DOHH2 (cell line): ENCODE measurements around the gene MLXIPL.
"Not testable (repeated sequence)": the region's sequence is repeated elsewhere in the genome, so short reads cannot be mapped to it uniquely, and the experiment has no call there.

Experiments
- H3F3A ChIP-seq: fragments of 200-600 bp; sonication (generic), shearing (Covaris generic); 2 replicates; pipeline ENCODE4 v1.6.0; 2016; ENCODE audit warnings: antibody characterized with exemption, mild to moderate bottlenecking; ENCODE audit not compliant: control insufficient read depth, insufficient read depth
- H3K27ac ChIP-seq: fragments of 200-600 bp; sonication (generic); 2 replicates; pipeline ENCODE4 v1.5.1; 2014; ENCODE audit warnings: low read depth, mild to moderate bottlenecking, low read length, moderate library complexity
- H3K27me3 ChIP-seq: fragments of 200-600 bp; sonication (generic); 2 replicates; pipeline ENCODE4 v1.6.1; 2014; ENCODE audit warnings: mild to moderate bottlenecking, low read length, mixed read lengths; ENCODE audit not compliant: control insufficient read depth
- H3K36me3 ChIP-seq: fragments of 200-600 bp; sonication (generic); 2 replicates; pipeline ENCODE4 v1.6.1; 2014; ENCODE audit warnings: mild to moderate bottlenecking, low read length, moderate library complexity, mixed read lengths; ENCODE audit not compliant: control insufficient read depth
- H3K4me1 ChIP-seq: fragments of 200-600 bp; sonication (generic); 2 replicates; pipeline ENCODE4 v1.6.1; 2014; ENCODE audit warnings: mild to moderate bottlenecking, low read length, mixed read lengths; ENCODE audit not compliant: control insufficient read depth
- H3K4me2 ChIP-seq: fragments of 200-600 bp; sonication (generic); 2 replicates; pipeline ENCODE4 v1.6.0; 2014; ENCODE audit warnings: mild to moderate bottlenecking, low read length, moderate library complexity
- H3K4me3 ChIP-seq: fragments of 200-600 bp; sonication (generic); 2 replicates; pipeline ENCODE4 v1.5.1; 2014; ENCODE audit warnings: mild to moderate bottlenecking, low read length, mixed read lengths
- H3K79me2 ChIP-seq: fragments of 200-600 bp; sonication (generic); 2 replicates; pipeline ENCODE4 v1.6.1; 2014; ENCODE audit warnings: mild to moderate bottlenecking, low read length, mixed read lengths; ENCODE audit not compliant: control insufficient read depth
- H3K9me2 ChIP-seq: fragments of 200-600 bp; sonication (generic); replicated peaks from 2 replicates; pipeline ENCODE4 v1.6.1; 2014; ENCODE audit warnings: mild to moderate bottlenecking, low read length, mixed read lengths; ENCODE audit not compliant: control insufficient read depth
- H3K9me3 ChIP-seq: fragments of 200-600 bp; sonication (generic); 2 replicates; pipeline ENCODE4 v1.6.1; 2014; ENCODE audit warnings: antibody characterized with exemption, low read length, mixed read lengths; ENCODE audit not compliant: control insufficient read depth, insufficient read depth
- H4K20me1 ChIP-seq: fragments of 200-600 bp; sonication (generic); 2 replicates; pipeline ENCODE4 v1.6.0; 2014; ENCODE audit warnings: low read depth, mild to moderate bottlenecking, antibody characterized with exemption, low read length, moderate library complexity; ENCODE audit not compliant: control insufficient read depth, insufficient read depth
- EZH2phosphoT487 ChIP-seq: fragments of 200-600 bp; sonication (generic); IDR thresholded peaks from 2 replicates; pipeline ENCODE4 v1.6.1; 2017; ENCODE audit warnings: borderline replicate concordance, mild to moderate bottlenecking, antibody characterized with exemption, low read length, moderate library complexity, mixed read lengths
- TF ChIP-seq, protein P1 (sequence below): fragments of 200-600 bp; sonication (generic); IDR thresholded peaks from one replicate; pipeline ENCODE4 v1.5.1; 2014; ENCODE audit warnings: antibody characterized with exemption, mild to moderate bottlenecking, low read depth, low read length; ENCODE audit not compliant: poor library complexity, severe bottlenecking

Gene MLXIPL

DNA sequence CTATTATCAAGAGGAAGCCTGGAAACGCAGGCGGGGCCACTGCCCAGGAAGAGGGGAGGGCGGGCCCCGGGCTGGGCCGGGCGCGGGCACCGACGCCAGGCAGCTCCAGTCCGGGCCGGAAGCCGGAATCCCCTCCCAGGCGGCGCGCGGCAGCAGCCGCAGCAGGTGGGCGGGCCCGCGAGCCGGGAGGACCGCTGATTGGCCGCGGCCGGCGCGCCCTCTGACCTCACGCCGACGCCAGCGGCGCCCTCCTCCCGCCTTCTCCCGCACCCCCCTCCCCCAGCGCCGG is 67.3 kb downstream of the MLXIPL start:
- H3K9me2 ChIP-seq: no peaks in the 10 kb centered on the region
- TF ChIP-seq, protein P1, sequence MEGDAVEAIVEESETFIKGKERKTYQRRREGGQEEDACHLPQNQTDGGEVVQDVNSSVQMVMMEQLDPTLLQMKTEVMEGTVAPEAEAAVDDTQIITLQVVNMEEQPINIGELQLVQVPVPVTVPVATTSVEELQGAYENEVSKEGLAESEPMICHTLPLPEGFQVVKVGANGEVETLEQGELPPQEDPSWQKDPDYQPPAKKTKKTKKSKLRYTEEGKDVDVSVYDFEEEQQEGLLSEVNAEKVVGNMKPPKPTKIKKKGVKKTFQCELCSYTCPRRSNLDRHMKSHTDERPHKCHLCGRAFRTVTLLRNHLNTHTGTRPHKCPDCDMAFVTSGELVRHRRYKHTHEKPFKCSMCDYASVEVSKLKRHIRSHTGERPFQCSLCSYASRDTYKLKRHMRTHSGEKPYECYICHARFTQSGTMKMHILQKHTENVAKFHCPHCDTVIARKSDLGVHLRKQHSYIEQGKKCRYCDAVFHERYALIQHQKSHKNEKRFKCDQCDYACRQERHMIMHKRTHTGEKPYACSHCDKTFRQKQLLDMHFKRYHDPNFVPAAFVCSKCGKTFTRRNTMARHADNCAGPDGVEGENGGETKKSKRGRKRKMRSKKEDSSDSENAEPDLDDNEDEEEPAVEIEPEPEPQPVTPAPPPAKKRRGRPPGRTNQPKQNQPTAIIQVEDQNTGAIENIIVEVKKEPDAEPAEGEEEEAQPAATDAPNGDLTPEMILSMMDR: no peak
- TF ChIP-seq EZH2phosphoT487: no peak
- peaks cover 37% of the 10 kb centered on the region for H3K4me1 ChIP-seq
- H4K20me1 ChIP-seq: peaks cover 8% of the 10 kb centered on the region; the same call in 1 of the 2 replicates
- H3K4me2 ChIP-seq: peak overlapping the region; percentile 76
- no peaks in the 10 kb centered on the region for H3K9me3 ChIP-seq
- peak overlapping the region; percentile 87 for H3K4me3 ChIP-seq
- H3F3A ChIP-seq: peaks cover 10% of the 10 kb centered on the region; the same call in 1 of the 2 replicates
- peaks cover 50% of the 10 kb centered on the region for H3K79me2 ChIP-seq
- peaks cover 40% of the 10 kb centered on the region for H3K36me3 ChIP-seq
- H3K27me3 ChIP-seq: peaks cover 3% of the 10 kb centered on the region; the same call in 1 of the 2 replicates
- H3K27ac ChIP-seq: peak overlapping the region; percentile 74

DNA sequence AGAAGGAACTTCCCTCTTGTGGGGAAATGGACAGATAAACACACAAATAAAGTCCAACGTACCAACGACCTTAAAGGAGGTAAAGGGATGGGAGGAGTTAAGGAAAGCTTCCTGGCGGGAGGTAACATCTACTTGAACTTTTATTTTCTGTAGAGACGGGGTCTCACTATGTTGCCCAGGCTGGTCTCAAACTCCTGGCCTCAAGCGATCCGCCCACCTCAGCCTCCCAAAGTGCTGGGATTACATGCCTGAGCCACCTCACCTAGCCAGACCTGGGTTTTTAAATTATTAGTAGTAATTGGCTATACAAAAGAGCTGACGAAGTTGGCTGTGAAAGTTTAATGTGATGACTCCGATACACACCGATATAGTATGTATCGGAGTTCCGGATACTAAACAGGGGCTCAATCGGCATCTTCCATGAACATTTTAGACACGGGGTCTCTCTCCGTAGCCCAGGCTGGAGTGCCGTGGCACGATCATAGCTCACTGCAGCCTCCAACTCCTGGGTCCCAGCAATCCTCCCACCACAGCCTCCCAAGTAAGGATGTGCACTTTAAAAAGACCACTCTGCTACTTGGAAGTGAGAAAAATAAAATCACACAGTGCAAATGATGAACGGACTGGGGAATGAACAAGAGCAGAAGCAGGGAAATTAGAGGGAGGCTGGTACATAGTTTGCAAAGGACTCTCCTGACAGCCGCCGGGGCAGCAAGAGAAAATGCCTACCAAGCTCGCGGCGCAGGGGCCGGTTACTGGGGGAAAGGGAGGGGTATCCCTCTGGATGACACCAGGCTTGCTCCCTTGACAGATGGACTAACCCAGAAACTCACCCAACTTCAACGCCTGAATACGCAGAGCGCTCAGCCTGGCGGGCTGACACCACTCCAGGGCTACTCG is 67.9 kb downstream of the MLXIPL start:
- Histone ChIP-seq H3K9me2 (no peaks in the 10 kb centered on the region), H3K79me2 (peaks cover 55% of the 10 kb centered on the region), H3K4me3 (peak overlapping the region; percentile 87), H4K20me1 (peaks cover 8% of the 10 kb centered on the region; the same call in 1 of the 2 replicates), H3K27ac (peak overlapping the region; percentile 14), H3K4me1 (peaks cover 33% of the 10 kb centered on the region), H3F3A (peaks cover 10% of the 10 kb centered on the region; the same call in 1 of the 2 replicates), H3K27me3 (peaks cover 3% of the 10 kb centered on the region; the same call in 1 of the 2 replicates), H3K9me3 (no peaks in the 10 kb centered on the region), H3K36me3 (peaks cover 45% of the 10 kb centered on the region), H3K4me2 (peak overlapping the region; percentile 76)
- no peak for TF ChIP-seq EZH2phosphoT487
- TF ChIP-seq, protein P1: no peak

DNA sequence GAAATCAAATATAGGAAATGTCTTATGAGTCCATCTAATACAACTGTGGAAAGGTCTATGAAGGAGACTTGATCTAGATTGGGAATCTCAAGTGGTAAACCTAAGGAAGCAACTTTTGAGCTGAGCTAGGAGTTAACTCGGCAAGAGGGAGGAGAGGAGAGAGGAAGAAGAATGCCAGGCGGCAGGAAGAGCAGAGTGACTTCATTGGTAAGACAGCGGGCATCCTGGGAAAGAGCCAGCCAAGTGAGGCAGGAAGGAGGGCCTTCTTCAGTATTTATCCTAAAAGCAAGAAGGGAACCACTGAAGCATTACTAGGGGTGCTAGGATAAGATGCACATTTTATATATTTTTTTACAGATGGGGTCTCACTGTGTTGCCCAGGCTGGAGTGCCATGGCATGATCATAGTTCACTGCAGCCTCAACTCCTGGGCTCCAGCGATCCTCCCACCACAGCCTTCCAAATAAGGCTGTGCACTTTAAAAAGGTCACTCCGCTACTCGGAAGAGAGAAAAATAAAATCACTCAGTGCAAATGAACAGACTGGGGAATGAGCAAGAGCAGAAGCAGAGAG is 68.8 kb downstream of the MLXIPL start:
- H3K4me1 ChIP-seq: peaks cover 31% of the 10 kb centered on the region
- peak overlapping the region; percentile 87 for H3K4me3 ChIP-seq
- peaks cover 1% of the 10 kb centered on the region; the same call in 1 of the 2 replicates for H3K27me3 ChIP-seq
- no peak for TF ChIP-seq EZH2phosphoT487
- TF ChIP-seq, protein P1: no peak
- H3K9me2 ChIP-seq: no peaks in the 10 kb centered on the region
- H3K9me3 ChIP-seq: no peaks in the 10 kb centered on the region
- peaks cover 10% of the 10 kb centered on the region; the same call in 1 of the 2 replicates for H3F3A ChIP-seq
- H3K4me2 ChIP-seq: peak overlapping the region; percentile 76
- peaks cover 53% of the 10 kb centered on the region for H3K36me3 ChIP-seq
- H3K79me2 ChIP-seq: peaks cover 62% of the 10 kb centered on the region
- peaks cover 8% of the 10 kb centered on the region; the same call in 1 of the 2 replicates for H4K20me1 ChIP-seq
- no peak overlapping the region for H3K27ac ChIP-seq

GRCh38 chr7:73550093-73550492 is 74.2 kb downstream of the MLXIPL start:
- not testable (repeated sequence) for H3K4me2 ChIP-seq, H3K4me1 ChIP-seq, H3K9me2 ChIP-seq, H4K20me1 ChIP-seq, H3K9me3 ChIP-seq, H3K4me3 ChIP-seq, H3K27me3 ChIP-seq, H3K27ac ChIP-seq, H3F3A ChIP-seq
- peaks cover 96% of the 10 kb centered on the region for H3K79me2 ChIP-seq
- peaks cover 83% of the 10 kb centered on the region for H3K36me3 ChIP-seq
